GM19025 (cell line): Measurements from ENCODE around the gene MBOAT1.
"Not testable (repeated sequence)": the region's sequence is repeated elsewhere in the genome, so short reads cannot be mapped to it uniquely, and the experiment has no call there.

ENCODE experiments used
- ATAC-seq: cut with Tn5 transposase; IDR thresholded peaks from one replicate; pipeline ENCODE4 v1.9.1; 2021; ENCODE audit warnings: mild to moderate bottlenecking, low read depth, moderate library complexity; ENCODE audit not compliant: unreplicated experiment

MBOAT1 gene

DNA sequence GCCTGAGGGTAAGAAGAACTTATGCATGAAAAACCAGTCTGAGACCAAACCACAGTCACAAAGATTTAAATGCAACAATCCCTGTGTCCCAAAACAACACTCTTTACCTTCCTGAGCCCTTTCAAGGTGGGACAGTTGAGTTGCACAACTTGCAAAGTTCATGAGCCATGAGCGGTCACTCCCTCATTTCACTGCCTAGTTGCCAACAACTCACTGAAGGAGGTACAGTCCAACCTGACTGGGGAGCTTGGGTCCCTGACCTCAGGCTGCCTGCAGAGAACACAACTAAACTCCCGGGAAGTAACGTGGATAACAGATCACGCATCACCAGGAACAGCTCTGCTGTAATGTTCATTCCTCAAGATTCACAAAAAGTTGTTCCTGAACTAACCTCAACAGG, 69.4 kb downstream of the MBOAT1 start:
- no peak for ATAC-seq

DNA sequence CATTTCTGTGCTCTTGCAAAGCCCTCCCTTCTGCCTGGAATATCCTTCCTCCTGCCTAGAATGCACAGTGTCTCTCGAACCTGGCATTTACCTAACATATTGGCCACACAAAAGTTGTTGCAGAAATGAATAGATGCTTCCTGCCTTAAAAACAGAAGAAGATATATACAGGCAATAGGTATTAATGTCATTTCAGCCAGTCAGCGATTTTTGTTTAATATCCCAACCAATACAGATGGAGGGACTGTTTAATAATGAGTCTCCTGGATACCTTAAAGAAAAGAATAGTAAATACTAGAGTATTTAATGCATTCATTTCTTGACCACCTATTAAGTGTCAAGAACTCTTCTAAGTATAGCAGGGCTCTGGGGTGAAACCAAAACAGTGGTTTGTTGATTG, 70.3 kb downstream of the MBOAT1 start:
- no peak for ATAC-seq

DNA sequence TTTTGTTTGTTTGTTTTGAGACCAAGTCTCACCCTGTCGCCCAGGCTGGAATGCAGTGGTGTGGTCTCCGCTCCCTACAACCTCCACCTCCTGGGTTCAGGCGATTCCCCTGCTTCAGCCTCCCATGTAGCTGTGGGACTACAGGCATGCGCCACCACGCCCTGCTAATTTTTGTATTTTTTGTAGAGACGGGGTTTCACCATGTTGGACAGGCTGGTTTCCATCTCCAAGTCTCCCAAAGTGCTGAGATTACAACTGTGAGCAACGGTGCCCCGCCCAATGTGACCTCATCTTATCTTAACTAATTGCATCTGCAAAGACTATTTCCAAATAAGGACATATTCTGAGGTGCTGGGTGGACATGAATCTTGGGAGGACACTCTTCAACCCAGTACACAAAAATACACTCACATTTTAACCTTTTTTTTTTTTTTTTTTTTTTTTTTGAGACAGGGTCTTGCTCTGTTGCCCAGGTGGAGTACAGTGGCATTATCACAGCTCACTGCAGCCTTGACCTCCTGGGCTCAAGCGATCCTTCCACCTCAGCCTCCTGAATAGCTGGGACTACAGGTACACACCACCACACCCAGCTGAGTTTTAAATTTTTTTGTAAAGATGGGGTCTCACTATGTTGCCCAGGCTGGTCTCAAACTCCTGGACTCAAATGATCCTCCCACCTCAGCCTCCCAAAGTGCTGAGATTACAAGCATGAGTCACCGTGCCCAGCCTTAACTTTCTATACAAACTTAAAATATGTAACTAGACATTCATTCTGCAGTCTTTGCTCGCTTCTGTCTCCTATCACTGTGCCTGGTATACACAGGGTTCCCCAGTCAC, 72.9 kb downstream of the MBOAT1 start:
- ATAC-seq, result not testable (repeated sequence)

DNA sequence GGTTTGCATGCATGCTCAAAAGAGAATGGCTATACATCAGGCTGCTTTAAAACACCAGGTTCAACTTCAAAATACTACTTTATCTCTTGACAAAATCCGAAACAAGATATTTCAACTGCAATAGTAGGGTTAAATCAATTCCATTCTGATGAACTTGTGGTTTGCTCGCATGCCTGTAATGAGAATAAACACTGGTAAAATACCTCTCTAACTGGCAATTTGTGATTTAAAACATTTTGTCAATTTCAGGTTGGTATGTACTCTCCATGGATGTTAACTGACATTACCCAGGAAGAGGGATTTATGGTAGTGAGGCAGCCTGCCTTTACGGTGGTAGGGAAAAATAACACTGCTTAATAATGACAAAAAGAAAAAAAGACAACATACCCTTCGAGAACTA, 74.4 kb downstream of the MBOAT1 start:
- no peak for ATAC-seq

DNA sequence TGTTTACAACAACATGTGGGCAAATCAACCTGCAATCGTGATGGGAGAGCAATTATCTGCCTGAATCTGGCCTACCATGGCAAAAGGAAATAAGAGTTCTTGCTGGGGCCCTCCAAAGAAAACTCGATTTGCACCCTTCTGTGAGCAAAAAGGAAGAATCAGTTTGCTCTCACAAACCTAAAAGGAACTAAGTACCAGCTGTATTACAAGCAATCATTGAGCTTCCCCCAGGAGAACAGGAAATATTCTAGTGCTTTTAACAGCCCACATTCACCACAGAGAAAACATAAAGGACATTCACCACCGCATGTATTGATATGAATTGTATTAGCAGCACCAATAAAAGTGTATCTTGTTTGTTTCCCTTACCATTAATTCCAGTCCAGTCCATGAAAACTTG, 75.0 kb downstream of the MBOAT1 start:
- ATAC-seq, result no peak

DNA sequence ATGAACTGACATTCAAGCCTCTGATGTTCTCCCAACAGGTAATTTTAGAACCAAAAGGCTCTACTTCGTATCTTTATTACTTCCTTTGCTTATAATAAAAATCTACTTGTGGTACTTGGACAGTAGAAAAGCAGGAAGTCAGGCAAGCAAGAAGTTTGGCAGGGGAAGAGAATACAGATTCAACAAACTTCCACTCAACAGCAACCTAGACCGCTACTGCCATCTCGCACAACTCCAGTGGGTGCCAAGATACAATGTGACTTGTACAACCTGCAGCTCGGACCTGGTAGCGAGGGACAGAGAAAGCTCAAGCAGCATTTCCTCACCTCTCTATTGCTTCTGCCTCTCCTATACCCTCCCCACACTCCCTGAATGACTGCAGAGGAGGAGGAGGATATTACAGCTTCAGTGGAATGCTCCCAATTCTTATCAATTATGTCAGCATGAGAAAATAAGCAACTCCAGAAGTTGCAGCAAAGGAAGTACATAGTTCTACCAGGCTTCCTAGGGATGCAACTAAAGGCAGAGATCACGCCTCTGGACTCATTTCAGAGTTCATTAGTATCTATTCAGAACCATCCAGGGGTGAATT, 76.5 kb downstream of the MBOAT1 start:
- ATAC-seq, result no peak

DNA sequence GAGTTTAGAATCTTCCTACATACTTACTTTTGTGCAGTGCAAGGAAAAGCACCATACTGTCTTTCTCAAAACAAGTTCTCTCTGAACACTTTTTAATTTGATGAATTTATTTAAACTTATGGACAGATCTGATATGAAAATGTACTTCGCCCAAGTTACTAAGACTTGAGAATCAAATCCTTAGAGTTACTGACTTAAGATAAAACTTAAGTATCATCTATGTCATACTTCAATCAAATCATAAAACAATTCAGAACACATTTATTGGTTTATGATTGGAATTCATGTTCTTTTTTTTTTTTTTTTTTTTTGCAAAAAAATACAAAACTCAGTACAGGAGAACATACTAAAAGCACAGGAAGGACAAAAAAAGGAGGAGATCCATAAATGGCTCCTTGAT, 77.7 kb downstream of the MBOAT1 start:
- ATAC-seq, result no peak

DNA sequence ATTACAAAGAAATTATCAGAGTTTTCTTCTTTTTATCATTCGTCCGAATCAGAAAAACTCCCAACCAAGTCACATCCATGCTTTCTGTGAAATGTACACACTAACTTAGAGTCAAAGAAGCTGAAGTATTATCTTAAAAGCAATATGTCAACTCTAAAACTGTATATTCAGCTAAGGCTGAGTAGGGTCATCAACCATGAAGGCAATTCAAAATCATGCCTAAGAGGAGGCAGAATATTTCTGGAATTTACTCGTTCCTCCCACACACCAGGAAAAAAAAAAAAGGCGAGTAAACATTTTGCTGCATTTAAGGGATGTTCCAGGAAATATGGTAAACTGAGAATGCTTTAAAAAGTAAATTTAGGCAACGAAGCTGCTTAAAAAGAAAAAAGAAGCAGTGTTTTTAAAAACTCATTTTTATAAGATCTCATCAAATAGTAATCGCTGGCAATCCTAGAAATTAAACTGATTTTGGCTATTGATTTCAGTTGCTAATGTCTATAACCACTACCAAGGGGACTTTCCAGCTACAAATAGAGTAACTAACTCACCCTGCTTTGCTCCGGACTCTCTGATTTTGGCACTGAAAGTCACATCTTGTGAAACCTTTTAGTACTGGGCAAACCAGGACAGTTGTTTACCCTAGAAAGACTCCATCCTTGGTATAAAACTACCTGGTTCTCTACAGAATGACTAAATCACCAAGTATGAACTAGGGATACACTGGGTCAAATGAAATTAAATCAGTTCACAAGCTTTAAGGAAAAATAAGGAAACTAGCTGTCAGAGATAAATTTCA, 82.8 kb downstream of the MBOAT1 start:
- ATAC-seq, result no peak

DNA sequence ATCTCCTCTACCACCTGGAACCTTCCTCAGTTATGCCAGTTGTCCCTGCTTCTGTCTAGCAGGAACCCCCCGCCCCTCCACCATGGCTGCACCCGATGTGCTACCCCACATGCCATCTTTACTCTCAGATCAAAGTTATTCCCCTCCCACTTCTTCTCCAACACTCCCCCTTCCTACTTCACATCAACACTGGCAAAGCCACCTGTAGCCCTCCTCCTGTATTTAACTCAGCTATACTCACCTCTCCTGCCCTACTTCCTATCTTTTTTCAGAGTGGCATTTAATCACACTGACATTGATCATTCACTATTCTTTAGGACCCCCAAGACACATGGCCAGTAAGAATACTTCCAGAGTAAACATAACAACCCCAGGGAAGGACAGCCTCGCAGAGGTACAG, 84.3 kb downstream of the MBOAT1 start:
- ATAC-seq, result no peak

DNA sequence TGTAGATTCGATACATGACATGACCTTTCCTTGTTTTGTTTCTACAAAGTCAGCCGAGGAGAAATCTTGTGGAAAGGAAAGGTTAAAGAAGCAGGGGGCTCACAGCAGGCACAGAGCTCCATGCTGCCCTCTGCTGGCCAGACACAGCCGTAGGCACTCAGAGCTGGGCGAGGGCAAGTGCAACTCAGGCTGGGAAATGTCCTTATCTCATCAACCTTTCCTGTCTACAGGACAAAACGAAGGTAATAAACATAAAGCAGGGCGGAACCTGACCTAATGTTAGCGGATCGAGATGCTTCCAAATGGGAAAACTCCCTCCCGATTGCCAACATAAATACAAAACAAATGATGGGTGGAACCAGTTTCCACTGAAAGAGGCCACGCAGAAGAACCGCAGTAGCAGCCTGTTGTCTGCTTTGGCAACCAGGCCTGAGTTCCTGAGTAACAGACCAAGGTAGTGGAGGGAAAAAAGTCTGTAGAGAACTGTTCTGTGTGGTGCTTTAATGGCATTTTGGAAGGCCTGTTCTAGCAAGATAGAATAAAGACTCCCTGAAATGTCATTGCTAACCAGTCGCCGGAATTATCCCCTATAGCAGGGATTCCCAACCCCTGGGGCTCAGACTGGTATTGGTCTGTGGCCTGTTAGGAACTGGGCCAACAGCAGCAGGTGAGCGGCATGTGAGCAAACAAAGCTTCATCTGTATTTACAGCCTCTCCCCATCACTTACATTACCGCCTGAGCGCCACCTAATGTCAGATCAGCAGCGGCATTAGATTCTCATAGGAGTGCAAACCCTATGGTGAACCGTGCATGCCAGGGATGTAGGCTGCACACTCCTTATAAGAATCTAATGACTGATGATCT, 85.2 kb downstream of the MBOAT1 start:
- peak; percentile 65 for ATAC-seq

DNA sequence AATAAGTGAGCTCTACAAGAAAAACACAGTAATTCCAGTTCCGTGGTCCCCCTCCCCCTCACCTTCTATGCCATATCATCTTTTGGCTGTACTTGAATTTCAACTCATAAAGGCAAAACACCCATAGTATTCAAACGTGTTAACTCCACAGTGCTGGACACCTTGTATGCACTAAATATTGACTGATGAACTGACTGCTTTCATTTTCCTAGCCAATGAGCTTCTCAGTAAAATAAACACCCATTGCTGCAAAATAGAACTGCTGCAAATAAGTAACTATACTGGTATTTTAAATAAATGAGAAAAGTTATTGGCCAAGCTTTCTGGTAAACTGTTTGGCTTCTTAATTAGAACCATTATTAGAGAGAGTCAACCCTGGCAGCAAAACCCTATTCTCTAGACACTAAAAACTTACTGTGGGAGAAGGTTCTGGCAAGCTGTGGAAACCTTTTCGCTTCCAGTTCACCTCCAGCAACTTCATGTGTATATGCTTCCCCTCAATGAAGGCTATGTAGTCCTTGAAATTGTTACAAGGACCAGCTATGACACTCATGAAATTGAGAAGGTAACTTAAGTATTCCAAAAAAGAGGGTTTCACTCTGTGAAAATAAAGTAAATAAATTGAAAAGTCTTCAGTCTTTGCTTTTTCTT, 86.0 kb downstream of the MBOAT1 start:
- no peak for ATAC-seq

DNA sequence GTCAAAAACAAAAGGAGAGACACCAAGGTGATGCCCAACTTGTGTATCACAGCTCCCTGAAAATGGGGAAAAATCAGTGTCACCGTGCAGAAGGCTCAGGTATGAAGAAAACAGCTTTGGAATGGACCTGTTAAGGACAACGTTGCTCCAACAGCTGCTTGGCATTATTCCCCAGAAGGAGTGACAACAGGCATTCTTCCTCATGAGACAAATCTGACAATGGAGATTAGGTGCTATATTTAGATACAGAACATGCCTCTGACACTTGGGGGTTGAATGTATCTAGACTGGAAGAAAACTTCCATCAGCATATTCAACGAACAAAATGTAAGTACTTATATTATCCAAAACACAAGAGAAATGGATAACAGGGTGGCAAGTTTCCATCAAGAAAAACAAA, 87.7 kb downstream of the MBOAT1 start:
- ATAC-seq, result no peak

DNA sequence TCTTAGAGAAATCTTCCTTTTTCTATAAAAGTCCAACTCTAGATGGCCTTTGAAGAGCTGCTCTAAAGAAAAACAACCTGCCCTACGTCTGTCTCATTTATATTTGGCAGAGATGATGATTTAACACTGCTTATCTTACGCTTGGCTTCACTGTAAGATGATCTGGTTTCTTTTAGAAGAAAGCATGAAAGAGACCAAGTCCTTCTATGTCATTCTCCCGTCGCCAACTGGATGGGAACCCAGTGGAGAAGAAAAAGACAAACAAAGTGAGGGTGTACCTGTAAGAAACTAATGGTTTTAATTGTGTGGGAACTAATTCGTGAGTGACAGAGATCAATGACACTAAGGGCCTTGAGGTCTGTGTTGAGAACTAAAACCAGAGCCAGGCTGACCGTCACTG, 92.8 kb downstream of the MBOAT1 start:
- no peak for ATAC-seq

DNA sequence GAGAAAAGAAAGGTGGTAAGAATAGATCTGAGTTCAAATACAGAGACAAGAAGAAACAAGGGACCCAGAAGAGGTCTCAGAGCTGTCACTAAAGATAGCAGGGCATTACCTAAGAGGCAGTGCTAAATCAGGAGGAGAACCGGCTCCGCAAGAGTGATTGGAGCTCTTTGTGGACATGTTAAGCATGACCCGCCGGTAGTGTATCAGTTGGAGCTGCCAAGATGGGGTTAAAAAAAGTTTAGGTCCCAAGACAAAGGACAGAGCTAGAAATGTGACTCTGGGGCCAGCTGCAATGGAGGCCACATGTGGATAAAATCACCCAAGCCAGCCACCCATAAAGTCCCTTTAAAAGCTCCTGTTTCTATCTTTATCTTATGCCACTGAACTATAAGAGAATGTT, 93.4 kb downstream of the MBOAT1 start:
- no peak for ATAC-seq

DNA sequence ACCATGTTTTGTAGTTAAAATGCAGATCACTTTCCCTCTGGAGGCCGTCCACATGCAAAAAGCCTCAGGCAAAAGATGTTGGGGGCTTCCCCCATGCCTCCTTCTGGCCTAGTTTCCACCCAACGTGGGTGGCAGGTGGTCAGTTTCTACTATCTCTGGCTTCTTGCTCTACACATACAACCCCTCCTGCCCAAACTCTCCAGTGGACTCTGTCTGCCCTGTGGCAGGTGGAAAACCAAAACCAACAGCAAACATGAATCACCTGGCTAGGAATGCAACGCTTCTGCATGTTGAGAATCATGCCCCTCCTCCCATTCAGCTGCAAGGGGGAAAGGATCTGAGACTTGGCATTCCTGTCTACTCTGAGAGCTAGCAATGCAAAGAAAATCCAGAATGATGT, 94.8 kb downstream of the MBOAT1 start:
- ATAC-seq, result peak; percentile 76

DNA sequence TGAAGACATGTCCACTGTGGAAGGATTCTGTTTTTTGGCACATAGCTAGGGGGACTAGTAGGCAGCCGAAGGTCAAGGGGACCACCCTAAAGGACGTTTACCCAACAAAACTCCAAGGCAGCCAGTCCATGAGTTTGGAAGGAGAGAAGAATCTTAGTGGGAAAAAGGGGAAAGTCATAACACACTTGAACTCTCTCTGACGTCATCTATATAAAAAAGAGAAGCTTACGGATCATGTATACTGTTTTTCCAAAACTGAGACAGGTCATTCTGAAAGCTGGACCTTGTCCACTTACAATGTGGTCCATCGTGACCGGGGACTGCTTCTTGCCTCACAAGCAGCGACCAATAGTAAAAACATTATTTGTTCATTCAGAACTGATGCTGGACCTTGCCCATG, 95.5 kb downstream of the MBOAT1 start:
- no peak for ATAC-seq

DNA sequence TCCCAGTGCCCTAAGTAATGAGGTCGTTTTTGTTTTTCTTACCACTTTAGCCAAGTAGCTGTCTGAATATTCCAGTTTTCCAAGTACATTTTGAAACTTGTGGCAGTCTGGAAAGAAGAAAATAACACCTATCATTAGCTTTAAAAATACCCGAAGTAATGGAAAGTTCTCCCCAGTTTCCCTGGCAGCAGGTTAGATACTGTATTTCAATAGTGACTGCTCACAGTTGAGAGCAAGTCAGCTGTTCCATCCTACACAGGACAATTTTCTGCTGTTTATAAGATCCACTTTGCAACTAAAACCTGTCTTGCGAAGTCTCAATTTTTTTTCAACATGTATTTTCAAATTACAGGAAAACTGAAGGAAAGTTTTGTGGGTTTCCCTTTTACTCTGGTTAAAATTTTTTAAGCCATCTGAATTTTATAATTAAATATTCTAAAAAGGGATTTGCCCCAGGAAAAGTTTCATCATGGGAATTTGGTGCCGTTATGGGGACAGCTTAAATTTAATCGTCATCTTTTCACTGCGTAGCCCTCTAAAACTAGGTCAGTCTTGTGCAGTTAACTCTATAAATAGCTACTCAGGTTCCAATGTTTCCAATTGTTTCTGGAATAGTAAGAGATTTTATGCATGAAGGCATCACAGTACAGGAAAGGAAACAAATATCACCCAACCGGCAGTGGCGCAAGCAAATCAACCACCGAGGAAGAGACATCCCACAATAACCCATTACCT, 96.9 kb downstream of the MBOAT1 start:
- no peak for ATAC-seq

DNA sequence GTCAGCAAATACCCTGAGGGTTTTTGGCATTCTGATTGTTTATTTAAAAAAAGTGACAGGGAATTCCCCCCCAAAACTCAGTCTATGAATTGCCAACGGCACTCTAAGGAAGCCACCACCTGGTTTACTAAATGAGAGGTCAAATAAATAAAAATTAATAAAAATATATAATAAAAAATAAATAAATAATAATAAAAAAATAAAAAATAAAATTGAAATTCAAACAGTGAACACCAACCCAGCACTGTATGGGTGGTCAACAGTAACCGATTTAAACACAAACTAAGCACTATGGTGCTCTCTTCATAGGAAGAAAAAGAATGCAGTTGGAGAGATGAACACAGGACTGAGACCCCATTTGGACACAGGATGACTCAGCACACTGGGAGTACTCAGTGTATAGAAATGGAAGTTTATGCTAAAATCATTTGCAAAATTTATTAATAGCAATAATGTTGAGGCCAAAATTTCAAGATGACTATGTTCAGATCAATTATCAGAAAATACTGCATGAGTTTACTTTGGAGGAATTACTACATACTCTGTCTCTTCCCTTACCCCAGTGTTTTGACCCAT, 98.5 kb downstream of the MBOAT1 start:
- no peak for ATAC-seq

DNA sequence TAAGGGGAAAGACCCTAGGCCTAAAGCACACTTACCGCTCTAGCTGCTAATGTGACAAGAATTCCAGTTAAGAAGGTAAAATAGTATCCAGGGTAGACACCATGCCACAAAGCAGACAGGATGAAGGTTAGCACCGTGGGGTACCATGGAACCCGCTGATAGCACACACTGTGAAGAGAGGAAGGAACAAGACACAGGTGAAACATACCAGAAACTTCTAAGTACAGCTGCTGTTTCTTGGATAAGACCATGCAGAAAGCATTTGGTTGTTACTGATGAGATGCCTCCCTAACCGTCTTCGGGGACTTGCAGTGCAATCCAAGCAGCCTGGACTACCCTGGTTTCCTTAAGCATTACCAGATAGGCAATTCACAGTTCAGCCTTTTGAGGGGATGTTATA, 99.4 kb downstream of the MBOAT1 start:
- ATAC-seq, result no peak
